LoVo (cell line): ENCODE results near the gene NDRG3.

Experiments
- DNase-seq: peaks from one replicate; pipeline ENCODE4 v3.0.0-alpha.2; 2016; ENCODE audit warnings: low spot score

The NDRG3 gene

DNA sequence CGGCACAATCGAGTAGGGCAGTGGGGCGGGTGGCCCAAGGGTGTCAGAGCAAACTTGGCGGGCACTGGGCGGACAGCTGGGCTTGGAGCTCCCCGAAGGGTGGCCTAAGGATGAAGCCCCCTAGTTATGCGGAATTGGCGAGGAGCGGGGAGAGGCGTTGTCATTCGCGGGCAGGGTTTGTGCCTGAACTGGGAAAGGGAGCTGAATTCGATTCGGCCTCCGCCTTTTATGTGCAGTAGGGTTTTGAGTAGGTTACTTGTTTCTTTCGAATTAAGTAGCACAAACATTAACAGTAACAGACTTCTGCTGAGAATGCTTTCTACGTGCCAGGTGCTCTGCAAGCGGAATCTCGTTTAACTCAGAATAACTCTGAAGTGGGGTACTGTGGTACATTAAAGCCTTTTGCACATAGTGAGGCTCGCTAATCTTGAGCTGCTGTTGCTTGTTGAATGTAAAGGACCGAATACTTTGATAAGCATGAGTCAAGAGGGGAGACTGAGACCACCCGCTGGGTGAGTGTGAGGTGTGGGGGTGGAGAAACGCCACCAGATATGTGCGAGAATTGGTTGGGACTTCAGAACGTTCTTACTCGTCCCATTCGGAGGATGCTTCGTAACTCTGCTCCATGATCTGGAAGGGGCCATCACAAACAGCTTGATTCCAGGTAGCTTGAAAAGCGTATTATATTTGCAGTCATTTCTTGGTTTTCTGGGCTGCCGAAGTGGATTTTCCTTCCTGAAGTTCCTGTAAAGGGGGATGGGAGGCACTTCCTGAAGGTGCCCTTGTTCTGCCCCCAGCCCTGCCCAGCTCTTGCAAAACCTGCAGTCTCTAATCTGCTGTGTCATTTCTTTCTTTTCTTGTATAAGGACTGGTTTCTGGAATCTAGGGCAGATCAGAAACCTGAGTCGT, 139.5 kb downstream of the NDRG3 start:
- DNase-seq, result peak; percentile 43

DNA sequence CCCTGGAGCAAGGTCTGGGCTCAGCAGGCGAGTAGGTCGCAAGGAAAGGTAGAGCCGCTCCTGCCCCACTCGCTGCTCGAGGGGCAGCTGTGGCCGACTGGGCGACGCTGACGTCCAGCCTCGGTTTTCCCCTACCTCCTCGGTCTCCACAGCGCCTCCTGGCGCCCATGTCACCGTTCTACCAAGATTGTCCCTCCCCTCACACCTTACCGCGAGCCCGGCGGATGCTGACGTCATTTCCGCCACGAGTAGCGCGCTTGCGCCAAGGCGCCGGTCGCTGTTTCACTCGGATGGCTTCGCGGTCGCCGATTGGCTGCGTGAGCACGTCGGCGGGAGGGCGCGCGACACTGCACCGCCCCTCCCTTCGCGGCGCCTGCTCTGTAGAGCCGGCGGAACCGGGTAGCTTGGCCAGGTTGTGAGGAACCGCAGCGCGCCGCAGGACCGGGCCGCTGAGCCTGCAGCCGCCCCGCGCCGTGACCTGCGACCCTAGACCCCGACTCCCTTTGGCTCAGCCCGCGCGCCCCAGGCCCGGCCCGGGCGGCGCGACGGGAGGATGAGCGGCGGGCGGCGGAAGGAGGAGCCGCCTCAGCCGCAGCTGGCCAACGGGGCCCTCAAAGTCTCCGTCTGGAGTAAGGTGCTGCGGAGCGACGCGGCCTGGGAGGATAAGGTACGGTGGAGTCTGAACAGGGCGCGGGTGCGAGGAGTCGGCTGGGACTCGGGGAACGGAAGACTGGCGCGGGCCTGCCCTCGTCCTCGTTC, 140.3 kb downstream of the NDRG3 start, which contains the start of gene RAB5IF:
RAB5IF (plus strand) TSS at position 381 of the 759 bp plus-strand sequence; CDS start at position 554, 173 bp downstream.
- peak; percentile 98 for DNase-seq

DNA sequence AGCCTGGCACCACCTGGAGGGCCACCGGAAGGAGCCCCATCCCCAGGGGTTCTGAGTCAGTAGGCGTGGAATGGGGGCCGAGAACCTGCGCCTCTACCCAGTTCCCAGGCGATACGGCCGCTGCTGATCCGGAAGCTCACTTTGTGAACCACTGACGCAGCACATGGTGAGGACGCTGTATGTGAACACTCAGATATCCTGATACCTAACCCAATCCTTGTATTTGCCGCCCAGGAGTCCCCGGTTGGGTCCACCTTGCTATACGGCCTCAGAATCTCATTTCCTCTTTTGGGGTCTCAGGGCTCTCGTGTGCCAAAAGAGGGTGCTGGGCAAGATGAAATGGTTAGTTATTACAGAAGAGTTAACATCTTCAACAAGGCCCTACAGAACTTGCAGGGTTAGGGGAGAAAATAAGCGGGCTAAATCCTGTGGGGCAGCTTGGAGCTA, 140.9 kb downstream of the NDRG3 start:
- no peak for DNase-seq
